A673 (cell line): ENCODE results near the gene CFAP57. TPM values are rescaled to one million over a fixed set of nuclear protein-coding genes. Genes with fewer than 3 reads are reported as not detected.

Experiments used
- BruUV-seq: library from RNA; stranded (reverse); fragments of 400-500 nt; replicated peaks from 2 replicates; lab custom pipeline; 2021; lab: Mats Ljungman, UMichigan
- CTCF ChIA-PET: fragments of 300-600 bp; sonication (Branson Sonifier 250); formaldehyde crosslinking; loops from one replicate; lab custom pipeline; 2022; ENCODE audit warnings: antibody characterized with exemption; lab: Charles Lee
- POLR2A ChIA-PET: fragments of 300-600 bp; sonication (Branson Sonifier 250); formaldehyde crosslinking; loops from one replicate; lab custom pipeline; 2022; ENCODE audit warnings: antibody characterized with exemption; ENCODE audit not compliant: low non-redundant PET; lab: Charles Lee
- DNase-seq: peaks from one replicate; pipeline ENCODE4 v3.0.0-alpha.2; 2015; ENCODE audit warnings: low spot score
- H3K27ac ChIP-seq: fragments of 200-600 bp; sonication (generic); 2 replicates; pipeline ENCODE4 v1.5.1; 2016; ENCODE audit warnings: mixed run types, low read depth, mild to moderate bottlenecking, mixed read lengths, antibody characterized with exemption, low read length; ENCODE audit not compliant: poor library complexity, severe bottlenecking
- H3K27me3 ChIP-seq: fragments of 200-600 bp; sonication (generic); replicated peaks from 2 replicates; pipeline ENCODE4 v1.6.1; 2017; ENCODE audit warnings: mixed run types, low read depth, mild to moderate bottlenecking, mixed read lengths, antibody characterized with exemption, low read length; ENCODE audit not compliant: insufficient read depth, poor library complexity
- H3K36me3 ChIP-seq: fragments of 200-600 bp; sonication (generic); 2 replicates; pipeline ENCODE4 v1.6.1; 2016; ENCODE audit warnings: mixed run types, mild to moderate bottlenecking, mixed read lengths, antibody characterized with exemption, low read length; ENCODE audit not compliant: insufficient read depth, poor library complexity, severe bottlenecking
- H3K4me1 ChIP-seq: fragments of 200-600 bp; sonication (generic); 2 replicates; pipeline ENCODE4 v1.6.1; 2017; ENCODE audit warnings: mixed run types, mild to moderate bottlenecking, mixed read lengths, antibody characterized with exemption, low read length; ENCODE audit not compliant: insufficient read depth, poor library complexity, severe bottlenecking
- H3K4me3 ChIP-seq: fragments of 200-600 bp; sonication (generic); 2 replicates; pipeline ENCODE4 v1.5.1; 2016; ENCODE audit warnings: low read depth, mixed run types, mild to moderate bottlenecking, mixed read lengths, low read length; ENCODE audit not compliant: poor library complexity, severe bottlenecking
- H3K9me3 ChIP-seq: fragments of 200-600 bp; sonication (generic); 2 replicates; pipeline ENCODE4 v1.6.1; 2016; ENCODE audit warnings: mixed run types, low read depth, mild to moderate bottlenecking, mixed read lengths, antibody characterized with exemption, low read length; ENCODE audit not compliant: poor library complexity, severe bottlenecking
- CTCF ChIP-seq: fragments of 300-800, 200-600 bp; sonication (generic); conservative IDR thresholded peaks from 2 replicates; pipeline ENCODE4 v1.5.1; 2017; ENCODE audit warnings: low read depth, mild to moderate bottlenecking, antibody characterized with exemption, low read length, moderate library complexity, mixed read lengths
- EZH2 ChIP-seq: fragments of 200-600 bp; sonication (generic); IDR thresholded peaks from 2 replicates; pipeline ENCODE4 v1.6.1; 2017; ENCODE audit warnings: borderline replicate concordance, low read depth, mild to moderate bottlenecking, mixed read lengths, antibody characterized with exemption, low read length; ENCODE audit not compliant: poor library complexity, severe bottlenecking
- intact Hi-C: fragments of 100-400 bp; cut with micrococcal nuclease; formaldehyde crosslinking; loops from one replicate; pipeline ENCODE4 v1.10.0; 2022; ENCODE audit not compliant: unreplicated experiment
- total RNA-seq: library from RNA; stranded (reverse); gene quantifications from 2 replicates; pipeline ENCODE4 v1.2.3, GENCODE V29; 2021

CFAP57 gene
- total RNA-seq, 1 experiment from 2014 or later, result 0.73 TPM

- intact Hi-C loops, result no loop called here
- no peak overlapping the region for H3K27ac ChIP-seq
- no peaks in the 10 kb centered on the region for H3K36me3 ChIP-seq
- CTCF ChIA-PET, result no interaction called here
- H3K9me3 ChIP-seq, result no peaks in the 10 kb centered on the region
- no peaks in the 10 kb centered on the region for H3K27me3 ChIP-seq
- peaks cover 33% of the 10 kb centered on the region for H3K4me1 ChIP-seq
- DNase-seq, result no peak
- no peak for TF ChIP-seq EZH2
- TF ChIP-seq CTCF, result no peak
- H3K4me3 ChIP-seq, result no peak overlapping the region
- POLR2A ChIA-PET, result no interaction called here
- BruUV-seq, result no TSS peak
Measured at GRCh38 chr1:43204394-43204793, 32.3 kb downstream of the CFAP57 start.

- no peak for DNase-seq
- CTCF ChIA-PET, result no interaction called here
- Histone ChIP-seq H3K4me3 (no peak overlapping the region), H3K27ac (peak overlapping the region; percentile 97), H3K9me3 (no peaks in the 10 kb centered on the region), H3K36me3 (no peaks in the 10 kb centered on the region), H3K4me1 (peaks cover 33% of the 10 kb centered on the region), H3K27me3 (no peaks in the 10 kb centered on the region)
- POLR2A ChIA-PET, result interaction anchor here (0.6 to 0.7 kb wide), 2 partner anchors 76 to 150 kb away, joined by 4 to 15 read pairs; no protein-coding TSS in a partner anchor
- intact Hi-C loops, result no loop called here
- no TSS peak for BruUV-seq
- TF ChIP-seq EZH2 (no peak), CTCF (no peak)
Measured at GRCh38 chr1:43205671-43206070, 33.5 kb downstream of the CFAP57 start.

- no TSS peak for BruUV-seq
- Histone ChIP-seq H3K36me3 (no peaks in the 10 kb centered on the region), H3K9me3 (no peaks in the 10 kb centered on the region), H3K27me3 (no peaks in the 10 kb centered on the region), H3K4me3 (peak overlapping the region; percentile 3), H3K27ac (peak overlapping the region; percentile 97), H3K4me1 (peaks cover 33% of the 10 kb centered on the region)
- TF ChIP-seq EZH2 (no peak), CTCF (no peak)
- ChIA-PET POLR2A (interaction anchor here (1.1 kb wide), 1 partner anchor 9 kb away, joined by 4 read pairs; no protein-coding TSS in a partner anchor), CTCF (interaction anchor here (1.1 kb wide), 1 partner anchor 20 kb away, joined by 3 read pairs; no protein-coding TSS in a partner anchor)
- intact Hi-C loops, result no loop called here
- peak; percentile 97 for DNase-seq
Measured at GRCh38 chr1:43206600-43207228, 34.6 kb downstream of the CFAP57 start.
